Stimulated activated CD4-positive, alpha-beta T cell treated with anti-CD3 and anti-CD28 coated beads, Interleukin-2, amount 100 ng/mL, for 4 hours (primary cell): ENCODE measurements around the gene FASTKD3.
A peak's percentile ranks its signal among the peaks of the same experiment; 100 is the strongest.

Experiments used
- DNase-seq: peaks from one replicate; pipeline ENCODE4 v3.0.0-alpha.2; 2020; ENCODE audit warnings: low read depth

Gene FASTKD3

DNA sequence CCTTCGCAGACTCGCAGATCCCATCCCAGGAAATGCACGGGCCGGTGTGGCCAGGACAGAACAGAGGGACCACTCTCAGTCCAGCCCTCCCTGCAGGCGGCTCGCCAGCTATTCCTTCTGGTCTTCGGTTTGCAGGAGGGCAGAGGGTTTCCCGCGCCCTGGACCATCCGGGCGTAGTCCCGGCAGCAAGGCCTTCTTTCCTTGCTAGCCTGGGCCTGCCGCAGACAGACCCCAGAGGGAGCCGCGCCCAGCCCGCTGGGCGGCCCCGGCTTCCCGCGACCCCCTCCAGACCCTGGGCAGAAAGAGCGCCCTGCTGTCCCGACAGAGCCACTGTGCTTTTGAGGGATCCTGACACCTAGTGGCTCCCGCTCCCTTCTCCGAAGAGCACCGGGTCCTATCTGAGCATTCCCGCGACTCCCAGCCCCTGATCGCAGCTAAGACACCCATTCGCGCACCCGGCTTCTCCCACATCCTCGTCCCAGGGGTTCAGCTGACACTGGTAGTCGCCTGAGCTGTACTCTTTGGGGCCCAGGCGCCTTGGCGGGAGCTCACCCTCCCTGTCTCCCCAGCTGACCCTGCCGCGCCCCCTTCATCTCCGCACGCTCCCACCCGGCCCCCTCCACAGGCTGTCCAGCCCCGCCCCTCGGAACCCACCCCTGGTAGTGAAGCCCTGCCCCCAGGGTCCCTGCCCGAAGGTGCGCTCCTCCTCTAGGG is 19.0 kb downstream of the FASTKD3 start:
- DNase-seq = no peak

DNA sequence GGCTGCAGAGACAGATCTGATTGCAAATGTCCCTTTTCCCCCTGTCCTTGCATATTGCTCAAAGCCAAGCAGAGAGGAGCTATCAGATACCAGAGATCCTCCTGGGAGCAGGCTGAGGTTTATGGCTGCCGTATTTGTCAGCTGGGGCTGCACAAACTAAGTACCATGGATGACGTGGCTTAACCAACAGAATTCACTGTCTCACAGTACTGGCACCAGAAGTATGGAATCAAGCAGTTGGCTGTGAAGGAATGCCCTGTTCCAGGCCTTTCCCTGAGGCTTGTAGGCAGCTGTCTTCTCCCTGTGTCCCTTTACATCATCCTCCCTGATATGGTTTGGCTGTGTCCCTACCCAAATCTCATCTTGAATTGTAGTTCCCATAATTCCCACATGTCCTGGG is 20.5 kb downstream of the FASTKD3 start:
- DNase-seq = no peak

DNA sequence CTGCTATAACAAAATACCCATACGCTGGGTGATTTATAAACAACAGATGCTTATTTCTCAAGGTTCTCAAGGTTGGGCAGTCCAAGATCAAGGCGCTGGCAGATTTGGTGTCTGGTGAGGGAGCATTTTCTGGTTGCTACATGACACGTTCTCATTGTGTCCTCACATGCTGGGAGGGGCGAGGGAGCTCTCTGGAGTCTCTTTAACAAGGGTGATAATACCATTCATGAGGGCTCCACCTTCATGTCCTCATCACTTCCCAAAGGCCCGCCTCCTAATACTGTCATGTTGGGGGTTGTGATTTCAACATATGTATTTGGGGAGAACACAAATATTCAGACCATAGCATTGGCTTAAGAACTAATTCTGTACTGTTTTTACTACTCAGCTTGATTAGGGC is 22.5 kb downstream of the FASTKD3 start:
- DNase-seq = no peak

DNA sequence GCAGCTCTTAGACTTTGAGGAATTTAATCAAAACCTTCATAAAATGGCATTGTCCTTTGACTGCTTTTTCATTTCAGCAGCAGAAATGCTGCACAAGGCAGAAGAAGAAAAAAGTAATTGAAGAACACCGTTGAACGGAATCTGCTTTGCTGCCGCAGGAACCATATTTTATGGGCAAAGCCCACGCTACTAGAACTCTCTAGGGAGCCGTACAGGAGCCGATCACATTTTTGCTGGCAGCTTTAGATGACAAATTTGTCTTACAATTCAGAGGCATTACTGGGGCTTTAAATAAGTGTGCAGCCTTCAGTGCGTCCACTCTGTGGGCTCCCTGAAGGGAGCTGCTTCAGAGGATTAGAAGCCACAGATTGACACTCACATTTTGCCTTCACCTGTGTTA is 23.3 kb downstream of the FASTKD3 start:
- no peak for DNase-seq

DNA sequence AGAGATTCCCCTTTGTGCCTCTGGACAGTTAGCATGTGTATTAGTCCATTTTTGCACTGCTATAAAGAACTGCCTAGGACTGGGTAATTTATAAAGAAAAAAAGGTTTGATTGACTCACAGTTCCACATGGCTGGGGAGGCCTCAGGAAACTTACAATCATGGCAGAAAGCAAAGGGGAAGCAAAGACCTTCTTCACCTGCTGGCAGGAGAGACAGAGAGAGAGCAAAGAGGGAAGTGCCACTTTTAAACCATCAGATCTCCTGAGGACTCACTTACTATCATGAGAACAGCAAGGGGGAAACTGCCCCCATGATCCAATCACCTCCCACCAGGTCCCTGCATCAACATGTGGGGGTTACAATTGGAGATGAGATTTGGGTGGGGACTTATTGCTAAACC is 23.9 kb downstream of the FASTKD3 start:
- no peak for DNase-seq

DNA sequence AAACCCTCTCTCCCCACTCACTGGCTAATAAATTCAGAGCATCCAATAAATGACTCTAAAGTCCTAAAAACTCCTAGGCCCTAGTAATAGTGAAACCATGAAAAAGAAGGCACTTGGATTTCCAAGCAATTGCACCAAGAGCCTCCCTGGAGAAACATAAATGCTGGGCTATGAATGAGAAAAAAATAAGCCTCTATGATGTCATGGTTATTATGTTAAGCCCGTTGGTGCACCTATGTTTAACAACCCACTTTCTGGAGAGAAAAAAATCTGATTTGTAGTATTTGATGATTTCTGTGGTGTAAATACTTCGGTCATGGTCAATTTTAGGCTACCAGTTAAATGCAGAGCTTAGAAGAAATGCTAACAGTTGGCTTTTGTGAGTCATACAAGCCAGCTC is 26.3 kb downstream of the FASTKD3 start:
- no peak for DNase-seq

DNA sequence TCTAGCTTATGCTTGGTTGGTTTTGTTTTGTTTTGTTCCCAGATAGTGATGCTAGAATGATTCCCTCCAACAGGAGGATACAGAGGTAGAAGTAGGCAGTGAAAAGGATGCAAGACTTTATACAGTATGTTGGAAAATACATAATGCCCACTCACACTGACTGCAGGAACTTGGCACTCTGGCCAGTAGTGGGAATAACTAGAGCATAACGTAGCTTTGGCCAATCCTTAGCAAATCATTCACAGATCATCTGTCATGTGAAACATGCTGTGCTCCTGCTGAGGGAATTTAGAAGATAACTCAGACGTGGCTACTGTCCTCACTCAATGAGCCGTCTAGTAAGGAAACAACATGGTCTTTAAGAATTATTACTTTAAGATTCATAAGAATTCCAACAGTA is 31.4 kb downstream of the FASTKD3 start:
- DNase-seq = no peak

DNA sequence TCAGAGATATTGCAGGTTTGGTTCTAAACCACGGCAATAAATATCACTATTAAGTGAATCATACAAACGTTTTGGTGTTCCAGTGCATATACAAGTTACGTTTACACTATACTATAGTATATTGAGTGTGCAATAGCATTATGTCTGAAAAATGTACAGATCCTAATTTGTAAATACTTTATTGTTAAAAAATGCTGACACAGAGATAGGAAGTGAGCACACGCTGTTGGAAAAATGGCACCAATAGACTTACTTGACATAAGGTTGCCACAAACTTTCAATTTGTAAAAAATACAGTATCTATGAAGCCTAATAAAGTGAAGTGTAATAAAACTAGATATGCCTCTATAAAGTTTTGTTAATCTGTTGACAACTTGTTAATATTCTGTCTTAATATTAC is 33.8 kb downstream of the FASTKD3 start:
- DNase-seq = no peak

DNA sequence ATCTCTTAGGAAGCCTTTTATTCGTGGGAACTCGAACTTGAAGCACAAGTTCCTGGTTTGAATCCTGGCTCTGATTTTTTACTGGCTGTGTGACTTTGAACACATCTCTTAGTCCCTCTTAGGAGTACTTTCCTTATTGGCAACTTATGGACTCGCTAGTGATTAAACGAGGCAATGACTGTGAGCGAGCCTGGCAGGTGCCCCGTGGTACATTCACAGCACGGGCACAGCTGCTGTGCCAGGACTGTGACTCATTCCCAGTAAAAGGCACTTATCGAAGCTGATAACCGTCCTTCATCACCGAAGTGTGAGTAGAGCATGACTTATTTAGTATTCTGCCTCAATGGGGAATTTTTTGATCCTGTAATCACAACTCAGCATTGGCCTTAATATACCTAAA is 40.6 kb downstream of the FASTKD3 start:
- DNase-seq = no peak

DNA sequence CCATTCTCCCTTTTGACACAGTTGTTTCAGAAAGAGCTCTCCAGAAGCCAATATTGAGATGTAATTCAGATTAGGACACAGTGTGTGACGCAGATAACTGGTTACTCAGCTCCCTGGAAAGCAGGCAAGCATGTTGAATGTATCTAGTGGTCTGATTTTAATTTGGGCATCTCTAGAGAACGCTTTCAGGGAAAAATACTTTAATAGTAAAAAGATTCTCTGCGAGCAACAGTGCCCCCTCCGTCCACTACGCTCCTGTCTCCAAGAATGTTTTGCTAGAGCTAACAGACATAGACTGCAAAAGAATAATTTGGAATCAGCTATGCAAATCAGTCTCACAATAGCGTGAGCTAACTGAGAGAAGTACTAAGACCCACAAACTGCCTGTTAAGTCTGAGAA is 41.2 kb downstream of the FASTKD3 start:
- DNase-seq = no peak

DNA sequence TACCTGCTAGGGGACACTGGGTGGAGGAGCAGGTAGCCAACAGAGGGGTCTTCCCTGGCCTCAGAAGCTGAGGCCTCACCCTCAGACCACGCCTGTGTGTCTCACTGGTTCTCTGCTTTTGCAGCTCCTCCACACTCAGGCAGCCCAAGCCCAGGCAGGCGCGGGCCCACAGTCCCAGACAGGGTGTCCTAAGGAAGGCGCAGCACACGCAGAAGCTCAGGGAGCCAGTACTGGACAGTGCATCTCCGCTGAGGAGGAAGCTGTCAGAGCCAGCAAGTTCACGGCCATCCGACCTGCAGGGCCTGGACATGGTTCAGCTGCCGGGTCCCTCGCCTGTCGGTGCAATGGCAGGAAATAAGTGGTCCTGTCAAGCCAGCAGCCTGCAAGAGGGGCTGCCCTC is 43.2 kb downstream of the FASTKD3 start:
- no peak for DNase-seq

DNA sequence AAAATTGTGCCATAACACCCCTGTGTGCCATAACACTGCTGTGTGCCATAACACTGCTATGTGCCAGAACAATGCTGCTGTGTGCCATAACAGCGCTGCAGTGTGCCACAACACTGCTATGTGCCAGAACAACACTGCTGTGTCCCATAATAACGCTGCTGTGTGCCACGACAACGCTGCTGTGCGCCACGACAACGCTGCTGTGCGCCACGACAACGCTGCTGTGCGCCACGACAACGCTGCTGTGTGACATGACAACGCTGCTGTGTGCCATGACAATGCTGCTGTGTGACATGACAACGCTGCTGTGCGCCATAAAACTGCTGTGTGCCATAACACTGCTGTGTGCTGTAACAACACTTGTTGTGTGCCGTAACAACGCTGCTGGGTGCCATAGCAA is 43.8 kb downstream of the FASTKD3 start:
- DNase-seq = no peak

DNA sequence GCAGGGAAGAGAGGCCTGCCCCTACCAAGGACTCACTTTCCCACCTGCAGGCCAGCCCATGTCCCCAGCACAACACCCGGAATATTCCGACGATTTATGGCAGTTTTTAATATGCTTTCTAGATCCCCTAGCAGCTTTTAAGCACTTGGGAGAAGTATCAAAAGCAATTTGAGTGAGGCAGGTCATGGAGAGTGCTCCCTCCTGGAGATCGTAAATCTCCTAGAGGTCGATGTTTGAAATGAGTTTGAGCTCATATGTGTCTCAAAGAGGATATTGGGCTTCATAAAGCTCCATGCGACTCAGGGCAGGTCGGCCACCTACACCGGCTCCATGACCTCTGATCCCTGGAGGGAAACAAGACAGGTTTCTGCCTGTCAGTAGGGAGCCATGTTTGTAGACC is 45.2 kb downstream of the FASTKD3 start:
- no peak for DNase-seq

DNA sequence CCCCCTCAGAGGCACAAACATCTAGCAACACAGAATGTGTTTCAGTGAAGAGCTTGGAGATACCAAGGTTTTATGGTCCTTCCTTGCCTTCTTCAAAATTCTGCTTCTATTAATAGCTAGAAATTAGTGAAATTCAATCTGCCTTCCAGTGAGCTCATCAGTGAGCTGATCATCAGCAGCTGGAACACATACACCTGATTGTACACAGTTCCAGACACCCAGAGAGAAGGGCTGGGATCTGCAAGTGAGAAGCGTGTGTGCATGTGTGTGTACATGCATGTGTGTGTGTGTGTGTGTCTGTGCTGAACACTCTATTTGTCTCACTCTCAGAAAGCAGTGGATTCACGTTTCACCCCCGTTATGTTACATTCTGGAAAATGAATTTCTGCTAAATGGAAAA is 46.4 kb downstream of the FASTKD3 start:
- no peak for DNase-seq

DNA sequence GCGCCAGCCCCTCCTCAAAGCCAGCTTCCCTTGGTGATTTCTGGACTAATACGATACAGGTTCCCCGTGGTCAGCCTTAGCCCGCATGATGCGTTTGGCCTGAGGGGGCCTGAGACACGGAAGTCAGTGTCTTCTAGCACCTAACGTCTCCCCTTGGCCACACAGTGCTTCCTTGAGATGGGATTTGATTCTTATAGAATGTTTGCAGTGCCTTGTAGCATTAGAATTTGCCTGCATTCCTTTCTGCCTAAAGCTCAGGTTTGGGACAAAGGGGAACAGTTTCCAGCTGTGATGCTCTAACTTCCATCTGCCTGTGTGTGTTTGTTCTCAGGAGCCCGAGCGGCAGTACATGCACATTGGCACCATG is 52.3 kb downstream of the FASTKD3 start:
- no peak for DNase-seq

DNA sequence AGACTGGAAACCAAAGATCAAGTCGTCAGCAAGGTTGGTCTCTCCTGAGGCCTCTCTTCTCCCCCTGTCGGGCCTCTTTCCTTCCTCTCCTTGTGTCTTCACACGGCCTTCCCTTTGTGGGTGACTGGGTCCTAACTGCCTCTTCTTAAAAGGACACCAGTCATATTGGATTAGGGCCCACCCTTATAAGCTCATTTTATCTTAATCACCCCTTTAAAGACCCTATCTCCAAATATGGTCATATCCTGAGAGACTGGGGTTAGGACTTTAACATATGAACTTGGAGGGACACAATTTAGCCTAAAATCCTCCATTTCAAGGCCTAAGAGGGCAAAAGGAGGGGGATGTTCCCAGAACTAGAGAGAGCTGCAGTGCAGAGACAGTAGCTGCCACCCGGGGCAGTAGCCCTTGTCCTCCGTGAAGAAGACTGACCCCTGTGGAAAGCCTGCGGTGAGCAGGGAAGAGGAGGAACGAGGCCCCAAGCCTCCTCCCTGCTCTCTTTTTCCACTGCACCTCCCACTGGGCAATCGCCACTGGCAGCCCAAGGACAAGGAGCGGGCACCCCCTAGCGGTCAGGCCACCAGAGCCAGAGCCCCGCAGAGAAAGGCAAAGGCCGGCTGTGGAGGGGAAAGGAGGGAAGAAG is 52.8 kb downstream of the FASTKD3 start:
- DNase-seq = peak; percentile 28

DNA sequence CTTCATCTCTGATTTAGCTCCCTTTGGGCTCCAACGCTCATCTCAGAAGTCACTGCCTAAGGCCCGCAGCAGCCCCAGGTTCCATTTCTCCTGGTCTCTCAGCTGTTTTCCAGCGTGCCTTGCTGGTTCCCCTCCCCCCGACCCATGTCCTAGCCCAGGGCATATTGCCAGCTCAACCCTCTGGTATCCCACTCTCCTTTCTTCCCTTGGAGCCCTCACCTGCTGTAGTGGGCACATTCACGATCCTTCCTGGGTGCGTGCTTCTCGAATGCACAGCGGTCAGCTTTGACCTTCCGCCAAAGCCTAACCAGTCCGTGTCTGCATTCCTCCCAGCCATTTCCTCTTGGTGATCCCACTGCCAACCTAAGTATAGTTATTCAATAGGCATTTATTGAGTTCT is 54.0 kb downstream of the FASTKD3 start:
- DNase-seq = no peak

DNA sequence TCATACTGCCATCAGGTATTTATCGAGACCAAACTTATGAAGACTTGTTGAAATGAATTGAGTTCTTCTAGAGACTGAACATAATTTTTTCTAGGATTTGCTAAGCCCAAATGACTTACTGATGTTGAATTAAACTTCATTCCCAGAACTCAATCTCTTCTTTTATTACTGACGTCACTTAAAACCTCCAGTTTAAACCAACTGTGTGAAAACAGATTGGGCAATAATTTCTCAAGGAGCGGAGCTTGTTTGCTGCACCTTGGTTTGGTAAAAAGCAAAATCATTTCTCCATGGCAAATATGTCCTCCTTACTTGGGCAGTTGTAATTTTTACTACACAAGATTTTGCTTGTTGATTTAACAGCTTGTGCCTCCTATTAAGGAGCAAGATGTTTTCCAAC is 55.3 kb downstream of the FASTKD3 start:
- no peak for DNase-seq

DNA sequence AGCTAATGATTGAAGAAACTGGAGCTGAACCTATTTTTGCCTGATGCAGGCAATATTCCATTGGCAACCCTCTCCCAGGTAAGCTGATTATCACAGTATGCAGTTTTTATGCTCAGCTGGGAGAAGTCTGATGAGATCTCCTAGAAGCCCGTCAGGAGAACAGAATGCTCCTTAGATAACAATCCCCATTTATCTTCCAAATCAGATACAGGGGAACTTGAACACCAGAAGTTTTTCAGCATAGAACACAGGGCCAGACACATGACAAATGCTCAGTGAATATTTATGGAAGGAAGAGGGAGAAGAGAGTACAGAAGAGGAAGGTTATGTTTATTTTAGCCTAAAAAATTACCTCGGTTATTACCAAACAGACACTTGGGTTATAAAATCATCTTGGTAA is 55.8 kb downstream of the FASTKD3 start:
- DNase-seq = no peak

DNA sequence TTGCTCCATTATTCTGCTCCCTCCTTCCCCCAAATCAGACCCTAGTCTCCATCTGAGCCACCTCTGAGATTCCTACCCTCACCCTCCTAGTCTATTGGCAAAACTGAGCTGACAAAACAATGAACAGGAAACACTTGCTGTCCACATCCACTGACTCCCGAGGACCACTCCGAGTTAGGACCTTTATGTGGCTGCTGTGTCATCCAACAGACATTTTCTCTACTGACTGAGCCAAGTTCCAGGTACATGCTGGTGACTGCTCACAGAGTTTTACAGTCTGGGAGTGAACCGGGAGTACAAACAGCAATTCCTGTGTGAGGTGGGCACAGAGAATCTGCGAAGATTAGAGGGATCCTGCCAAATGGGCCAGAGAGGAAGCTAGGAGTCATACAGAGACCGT is 57.1 kb downstream of the FASTKD3 start:
- DNase-seq = no peak
